Erythroblast (primary cell): ENCODE measurements around the gene KAZN.

Experiments
- GATA1 ChIP-seq: IDR thresholded peaks from 2 replicates; pipeline ENCODE4 v1.6.1; 2011; ENCODE audit warnings: low read depth, mild to moderate bottlenecking, control low read depth, low read length, moderate library complexity
- POLR2A ChIP-seq: IDR thresholded peaks from 2 replicates; pipeline ENCODE4 v1.6.1; 2011; ENCODE audit warnings: mild to moderate bottlenecking, low read length

- TF ChIP-seq POLR2A (no peak), GATA1 (no peak)
Measured at GRCh38 chr1:15039901-15040300, 441.4 kb downstream of the KAZN start.
